KBM-7 (cell line): Measurements from ENCODE around the gene PUM1.

Source experiments
- DNase-seq: peaks from one replicate; pipeline ENCODE4 v3.0.0-alpha.2; 2015
- in situ Hi-C: fragments of 300-500 bp; cut with MboI; formaldehyde crosslinking; loops from 2 replicates; pipeline ENCODE4 v1.14.3; 2020; ENCODE audit warnings: low sequenced_read_pairs, low pct_unique_long_range_greater_than_20kb, mixed read lengths

The PUM1 gene

GRCh38 chr1:30904191-30904961, 161.1 kb downstream of the PUM1 start:
- in situ Hi-C loops: no loop called here
- no peak for DNase-seq

GRCh38 chr1:30903343-30904034, 162.0 kb downstream of the PUM1 start:
- DNase-seq: no peak
- in situ Hi-C loops: no loop called here

GRCh38 chr1:30902593-30903290, 162.8 kb downstream of the PUM1 start:
- in situ Hi-C loops: no loop called here
- no peak for DNase-seq

DNA sequence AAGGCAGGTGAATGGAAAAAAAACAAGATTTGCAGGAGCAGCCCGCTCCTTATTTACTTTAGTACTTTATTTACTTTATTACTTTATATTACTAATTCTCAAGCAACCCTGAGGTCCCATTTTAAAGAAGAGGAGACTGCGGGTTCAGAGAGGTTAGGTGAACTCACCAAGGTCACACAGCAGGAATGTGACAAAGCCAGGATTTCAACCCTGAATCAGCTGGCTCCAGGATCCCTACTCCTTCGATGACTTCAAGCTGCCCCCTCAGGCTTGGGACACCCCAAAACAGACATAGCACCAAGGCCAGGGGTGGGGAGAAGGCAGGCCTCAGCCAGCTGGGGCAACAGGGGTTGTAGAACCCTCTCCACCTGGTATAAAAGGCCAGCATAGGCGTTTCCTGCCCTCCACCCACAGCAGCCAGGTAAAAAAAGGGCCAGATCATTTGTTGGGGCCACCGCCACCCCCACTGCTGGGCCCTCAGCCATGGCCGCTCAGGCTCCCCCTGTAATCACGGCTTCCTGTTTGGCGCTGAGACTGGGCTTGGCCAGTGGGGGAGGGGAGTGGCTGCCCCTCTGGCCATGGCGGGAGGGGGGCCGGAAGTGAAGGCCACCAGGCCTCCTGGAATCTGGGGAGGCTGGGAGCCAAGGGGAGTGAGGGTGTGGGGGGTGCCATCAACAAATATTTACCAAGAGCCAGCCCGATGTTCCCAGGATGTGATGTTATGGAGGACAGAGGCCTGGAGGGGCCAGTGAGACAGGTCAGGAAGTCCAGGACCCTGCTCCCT, 163.5 kb downstream of the PUM1 start:
- DNase-seq: no peak
- in situ Hi-C loops: no loop called here

GRCh38 chr1:30900931-30901560, 164.5 kb downstream of the PUM1 start:
- DNase-seq: no peak
- in situ Hi-C loops: no loop called here

DNA sequence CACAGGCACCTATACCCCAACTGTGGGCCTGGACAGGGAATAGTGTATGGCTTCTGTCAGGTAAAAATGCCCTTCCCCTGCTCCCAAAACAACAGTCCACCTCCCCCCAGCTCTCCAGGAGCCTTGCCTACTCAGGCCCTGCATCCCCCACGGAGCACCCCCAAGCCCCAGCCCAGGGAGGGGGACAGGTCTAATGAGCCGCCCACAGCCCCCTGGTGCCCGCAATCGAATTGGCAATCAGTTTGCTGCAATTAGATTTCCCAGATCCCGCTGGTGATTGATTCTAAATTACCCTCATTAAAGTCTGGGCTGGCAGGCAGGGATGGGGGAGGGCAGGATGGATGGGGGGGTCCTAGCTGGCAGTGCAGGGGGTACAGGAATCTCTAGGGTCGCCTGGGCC, 165.0 kb downstream of the PUM1 start:
- in situ Hi-C loops: no loop called here
- DNase-seq: no peak

DNA sequence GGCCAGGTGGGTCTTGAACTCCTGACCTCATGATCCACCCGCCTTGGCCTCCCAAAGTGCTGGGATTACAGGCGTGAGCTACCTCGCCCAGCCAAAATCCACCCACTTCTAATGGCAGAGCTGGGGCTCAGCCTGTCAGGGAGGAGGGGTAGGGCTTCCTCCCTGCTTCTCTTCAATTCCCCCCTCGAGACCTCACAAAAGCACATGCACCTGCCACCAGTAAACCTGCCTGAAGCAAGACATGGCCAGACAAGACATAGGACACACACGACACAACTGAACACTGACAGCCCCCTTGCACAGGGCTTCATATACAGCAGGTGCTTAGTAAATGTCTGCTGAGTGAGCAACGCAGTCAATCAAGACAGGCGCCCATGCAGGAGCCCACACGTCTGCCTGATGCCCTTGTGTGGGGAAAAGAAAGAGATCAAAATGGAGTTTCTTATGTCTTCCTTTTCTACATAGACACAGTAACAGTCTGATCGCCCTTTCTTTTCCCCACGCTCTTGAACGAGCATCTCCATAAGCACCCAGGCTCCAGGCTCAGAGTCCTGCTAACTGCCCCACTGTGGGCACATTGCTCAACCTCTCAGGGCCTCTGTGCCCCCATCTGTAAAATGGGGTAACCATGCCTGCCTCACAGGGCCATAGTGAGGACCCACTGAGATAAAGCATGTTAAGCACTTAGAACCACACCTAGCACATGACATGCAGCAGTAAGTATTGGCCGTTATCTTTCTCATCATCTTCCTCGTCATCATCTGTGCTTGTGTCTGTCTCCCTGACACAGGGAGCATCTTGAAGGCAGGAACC, 165.7 kb downstream of the PUM1 start:
- in situ Hi-C loops: no loop called here
- no peak for DNase-seq

DNA sequence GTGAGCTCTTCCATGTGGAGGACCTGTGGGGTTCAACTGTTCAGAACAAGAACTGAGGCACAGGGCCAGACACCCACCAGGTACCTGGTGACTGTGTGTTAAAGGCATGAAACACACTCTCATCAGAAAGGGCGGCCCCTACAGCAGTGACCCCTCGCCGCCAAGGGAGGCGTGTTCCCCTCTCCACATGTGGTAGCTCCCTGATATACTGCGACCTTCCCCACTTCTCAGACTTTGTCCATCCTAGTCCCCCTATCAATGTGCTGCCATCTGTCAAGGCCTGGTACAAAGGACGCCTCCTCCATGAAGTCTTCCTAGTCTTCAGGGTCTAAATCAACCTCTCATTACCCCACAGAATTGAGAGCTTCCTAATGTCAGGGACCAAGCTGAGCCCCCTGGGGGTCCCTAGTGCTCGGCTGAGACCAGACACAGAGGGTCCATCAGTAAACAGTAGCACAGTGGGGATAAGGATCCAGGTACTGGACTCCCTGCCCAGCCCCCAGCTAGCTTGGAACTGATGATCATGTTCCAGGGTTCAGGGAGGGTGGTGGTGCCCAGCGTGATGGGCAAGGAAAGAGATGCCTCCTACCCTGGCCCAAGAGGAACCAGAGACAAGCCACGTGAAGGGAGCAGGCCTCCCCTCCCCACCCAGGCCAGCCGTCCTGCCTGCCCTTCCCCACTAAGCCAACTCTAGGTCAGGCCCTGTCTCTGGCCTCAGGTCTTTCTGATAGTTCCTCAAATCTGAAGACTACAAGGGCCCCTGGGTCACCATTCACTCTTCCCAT, 167.3 kb downstream of the PUM1 start:
- DNase-seq: no peak

DNA sequence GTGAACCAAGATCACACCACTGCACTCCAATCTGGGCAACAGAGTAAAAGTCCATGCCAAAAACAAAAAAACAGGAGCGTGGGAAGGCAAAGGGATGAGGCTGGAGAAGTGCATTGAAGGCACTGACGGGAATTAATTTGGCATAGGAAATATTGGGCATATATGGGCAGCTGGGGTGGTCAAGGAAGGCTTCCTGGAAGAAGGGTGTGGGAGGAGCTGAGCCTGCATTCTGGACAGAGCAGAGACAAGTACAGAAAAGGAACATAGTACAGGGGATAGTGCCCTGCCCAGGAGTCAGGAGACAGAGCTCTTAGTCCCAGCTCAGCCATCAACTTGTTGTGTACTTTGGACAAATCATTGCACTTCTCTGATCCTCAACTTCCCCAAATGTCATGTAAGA, 168.6 kb downstream of the PUM1 start:
- in situ Hi-C loops: no loop called here
- no peak for DNase-seq

More for the DNA sequence above, 167.3 kb downstream of the PUM1 start:
- in situ Hi-C loops: no loop called here

DNA sequence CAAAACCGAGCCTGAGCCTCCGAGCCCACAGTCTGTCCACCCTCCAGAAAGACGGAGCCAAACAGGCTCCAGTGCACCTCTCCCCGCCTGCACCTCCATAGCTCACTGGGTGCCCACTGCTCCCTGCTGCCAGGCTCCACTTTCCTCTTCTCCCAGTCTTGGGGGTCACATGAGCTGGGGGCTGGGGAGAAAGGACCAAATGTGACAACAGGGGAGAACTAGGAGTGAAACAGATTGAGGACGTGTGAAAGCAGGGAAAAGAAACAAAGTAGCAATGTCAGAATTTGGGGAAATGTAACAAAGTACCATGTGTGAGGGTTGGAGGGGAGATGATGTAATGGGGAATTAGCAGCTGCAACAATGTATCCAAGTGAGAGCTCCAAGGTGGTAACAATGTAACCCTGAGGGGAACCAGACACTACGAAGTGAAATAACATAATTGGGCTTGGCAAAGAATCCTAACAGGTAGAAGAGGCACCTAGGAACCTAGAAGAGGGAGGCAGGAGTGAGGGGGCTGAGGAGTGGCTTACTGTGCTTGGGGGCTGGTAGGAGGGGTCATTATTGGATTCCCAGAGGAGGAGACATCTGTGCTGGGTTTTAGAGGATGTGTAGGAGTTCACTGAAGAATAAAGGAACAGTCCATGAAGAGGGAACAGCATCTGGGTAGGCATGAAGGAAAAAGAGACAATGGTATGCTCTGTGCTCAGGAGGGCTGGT, 169.4 kb downstream of the PUM1 start:
- in situ Hi-C loops: no loop called here
- no peak for DNase-seq

- in situ Hi-C loops: no loop called here
Observed at GRCh38 chr1:30895382-30895943, 170.1 kb downstream of the PUM1 start.

GRCh38 chr1:30894508-30894973, 171.0 kb downstream of the PUM1 start:
- in situ Hi-C loops: no loop called here

More at GRCh38 chr1:30895382-30895943, 170.1 kb downstream of the PUM1 start:
- no peak for DNase-seq

DNA sequence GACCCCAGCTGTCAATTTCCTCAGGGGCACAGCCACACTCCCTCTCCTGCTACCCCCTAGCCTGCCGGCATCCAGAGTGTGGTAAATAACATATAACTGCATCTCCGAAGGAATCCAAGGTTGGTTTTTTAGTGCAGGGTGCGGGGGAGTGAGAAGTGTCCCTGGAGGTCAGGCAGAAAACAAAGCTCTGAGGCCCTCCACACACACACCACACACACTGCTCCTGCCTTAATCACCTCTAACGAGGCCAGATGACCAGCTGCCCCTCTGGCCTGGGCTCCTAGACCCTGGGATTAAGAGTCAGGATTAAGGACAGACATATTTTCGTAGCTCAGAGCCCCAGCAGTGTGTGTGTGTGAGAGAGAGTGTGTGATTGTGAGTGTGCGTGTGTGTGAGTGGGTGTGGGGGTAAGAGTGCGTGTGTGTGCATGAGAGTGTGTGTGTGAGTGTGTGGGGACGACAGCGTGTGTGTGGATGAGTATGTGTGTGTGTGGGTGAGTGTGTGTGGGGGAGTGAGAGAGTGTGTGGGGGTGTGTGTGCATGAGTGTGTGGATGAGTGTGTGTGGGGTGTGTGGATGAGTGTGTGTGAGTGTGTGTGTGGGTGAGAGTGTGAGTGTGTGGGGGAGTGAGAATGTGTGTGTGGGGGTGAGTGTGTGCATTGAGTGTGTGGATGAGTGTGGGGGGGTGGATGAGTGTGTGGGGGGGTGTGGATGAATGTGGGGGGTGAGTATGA, 171.6 kb downstream of the PUM1 start:
- in situ Hi-C loops: no loop called here
- DNase-seq: no peak

More at GRCh38 chr1:30894508-30894973, 171.0 kb downstream of the PUM1 start:
- DNase-seq: no peak

GRCh38 chr1:30892671-30893073, 172.8 kb downstream of the PUM1 start:
- in situ Hi-C loops: no loop called here
- DNase-seq: no peak

GRCh38 chr1:30891227-30891552, 174.3 kb downstream of the PUM1 start:
- in situ Hi-C loops: no loop called here
- DNase-seq: no peak
